ENCODE measurements around the gene AP4M1.
"Not testable (repeated sequence)": the region's sequence is repeated elsewhere in the genome, so short reads cannot be mapped to it uniquely, and the experiment has no call there.

AP4M1 gene

GRCh38 chr7:100130220-100130607, 28.8 kb downstream of the AP4M1 start:
- H3K4me3 ChIP-seq (ENCODE audit: low read depth in 1 of 2, low read length in 2 of 2); H3K36me3 ChIP-seq (ENCODE audit: control insufficient read depth in 1 of 2, insufficient read depth in 2 of 2, low read length in 2 of 2); H3K27me3 ChIP-seq (ENCODE audit: control insufficient read depth in 1 of 2, insufficient read depth in 2 of 2, low read length in 2 of 2); H3K9me3 ChIP-seq (ENCODE audit: control insufficient read depth in 1 of 2, low read length in 2 of 2): not testable (repeated sequence)
- peaks cover 13 to 34% of the 10 kb centered on the region in 2 donors for H3K4me1 ChIP-seq (ENCODE audit: control insufficient read depth in 1 of 2, insufficient read depth in 2 of 2, low read length in 2 of 2)
- peak overlapping the region in 1 of 2 donors; percentile 49 for H3K9ac ChIP-seq (ENCODE audit: low read depth in 1 of 2, low read length in 2 of 2)
- H3K27ac ChIP-seq (ENCODE audit: low read depth, low read length), result peak overlapping the region; percentile 37

DNA sequence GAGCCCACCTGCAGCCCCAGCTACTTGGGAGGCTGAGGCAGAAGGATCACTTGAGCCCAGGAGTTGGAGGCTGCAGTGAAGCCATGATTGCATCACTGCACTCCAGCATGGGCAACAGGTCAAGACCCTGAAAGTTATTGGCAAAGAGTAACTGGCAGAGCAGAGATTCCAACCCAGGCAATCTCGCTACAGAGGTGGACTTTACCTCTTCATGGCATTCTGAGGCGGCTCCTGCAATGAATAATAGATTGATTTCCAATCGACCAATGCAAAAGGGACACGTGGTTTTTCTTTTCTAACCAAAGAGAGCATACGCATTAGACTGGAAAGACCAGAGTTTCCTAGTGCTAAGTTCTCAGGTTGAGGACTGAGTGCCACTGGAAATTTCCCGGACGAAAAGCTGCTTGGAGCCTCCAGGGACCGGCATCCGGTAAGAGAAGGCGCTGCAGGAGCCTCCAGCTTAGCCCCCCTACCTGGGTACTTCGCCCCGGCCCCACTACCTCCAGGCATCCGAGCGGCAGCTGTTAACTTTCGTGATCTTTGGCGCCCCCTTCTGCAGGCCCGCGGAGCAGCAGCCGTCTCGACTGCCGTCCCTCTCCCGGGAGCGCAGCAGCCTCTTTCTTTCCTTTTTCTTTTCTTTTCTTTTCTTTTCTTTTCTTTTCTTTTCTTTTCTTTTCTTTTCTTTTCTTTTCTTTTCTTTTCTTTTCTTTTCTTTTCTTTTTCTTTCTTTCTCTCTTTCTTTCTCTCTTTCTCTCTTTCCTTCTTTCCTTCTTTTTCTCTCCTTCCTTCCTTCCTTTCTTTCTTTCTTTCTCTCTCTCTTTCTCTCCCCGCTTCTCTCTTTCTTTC, 29.4 kb downstream of the AP4M1 start:
- H3K4me3 ChIP-seq (ENCODE audit: low read depth in 1 of 2, low read length in 2 of 2), result peak overlapping the region in 1 of 2 donors; percentile 61
- peak overlapping the region; percentile 43 for H3K27ac ChIP-seq (ENCODE audit: low read depth, low read length)
- no peaks in the 10 kb centered on the region for H3K36me3 ChIP-seq (ENCODE audit: control insufficient read depth in 1 of 2, insufficient read depth in 2 of 2, low read length in 2 of 2)
- H3K9me3 ChIP-seq (ENCODE audit: control insufficient read depth in 1 of 2, low read length in 2 of 2), result no peaks in the 10 kb centered on the region
- no peaks in the 10 kb centered on the region for H3K27me3 ChIP-seq (ENCODE audit: control insufficient read depth in 1 of 2, insufficient read depth in 2 of 2, low read length in 2 of 2)
- peaks cover 10 to 30% of the 10 kb centered on the region in 2 donors for H3K4me1 ChIP-seq (ENCODE audit: control insufficient read depth in 1 of 2, insufficient read depth in 2 of 2, low read length in 2 of 2)
- peak overlapping the region; percentile 49 to 64 for H3K9ac ChIP-seq (ENCODE audit: low read depth in 1 of 2, low read length in 2 of 2)

DNA sequence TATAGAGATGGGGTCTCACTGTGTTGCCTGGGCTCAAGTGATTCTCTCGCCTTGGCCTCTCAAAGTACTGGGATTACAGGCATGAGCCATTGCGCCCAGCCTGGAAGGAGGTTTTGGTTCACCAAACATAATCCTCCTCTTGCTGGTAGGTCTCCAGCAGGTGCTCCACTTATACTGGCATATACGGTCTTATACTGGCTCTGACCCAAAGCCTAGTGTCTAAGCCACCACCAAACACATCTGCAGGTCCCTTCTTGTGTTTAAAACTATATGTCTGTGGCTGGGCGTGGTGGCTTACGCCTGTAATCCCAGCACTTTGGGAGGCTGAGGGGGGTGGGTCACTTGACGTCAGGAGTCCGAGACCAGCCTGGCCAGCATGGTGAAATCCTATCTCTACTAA, 30.7 kb downstream of the AP4M1 start:
- Histone ChIP-seq H3K4me3 (ENCODE audit: low read depth in 1 of 2, low read length in 2 of 2) (peak overlapping the region in 1 of 2 donors; percentile 28), H3K9ac (ENCODE audit: low read depth in 1 of 2, low read length in 2 of 2) (peak overlapping the region in 1 of 2 donors; percentile 38), H3K4me1 (ENCODE audit: control insufficient read depth in 1 of 2, insufficient read depth in 2 of 2, low read length in 2 of 2) (peaks cover 10 to 30% of the 10 kb centered on the region in 2 donors), H3K9me3 (ENCODE audit: control insufficient read depth in 1 of 2, low read length in 2 of 2) (no peaks in the 10 kb centered on the region), H3K36me3 (ENCODE audit: control insufficient read depth in 1 of 2, insufficient read depth in 2 of 2, low read length in 2 of 2) (no peaks in the 10 kb centered on the region), H3K27me3 (ENCODE audit: control insufficient read depth in 1 of 2, insufficient read depth in 2 of 2, low read length in 2 of 2) (no peaks in the 10 kb centered on the region), H3K27ac (ENCODE audit: low read depth, low read length) (no peak overlapping the region)

GRCh38 chr7:100132697-100133151, 31.3 kb downstream of the AP4M1 start:
- no peaks in the 10 kb centered on the region for H3K36me3 ChIP-seq (ENCODE audit: control insufficient read depth in 1 of 2, insufficient read depth in 2 of 2, low read length in 2 of 2)
- no peak overlapping the region for H3K4me3 ChIP-seq (ENCODE audit: low read depth in 1 of 2, low read length in 2 of 2)
- H3K27me3 ChIP-seq (ENCODE audit: control insufficient read depth in 1 of 2, insufficient read depth in 2 of 2, low read length in 2 of 2), result no peaks in the 10 kb centered on the region
- H3K9ac ChIP-seq (ENCODE audit: low read depth in 1 of 2, low read length in 2 of 2), result no peak overlapping the region
- H3K9me3 ChIP-seq (ENCODE audit: control insufficient read depth in 1 of 2, low read length in 2 of 2), result no peaks in the 10 kb centered on the region
- H3K4me1 ChIP-seq (ENCODE audit: control insufficient read depth in 1 of 2, insufficient read depth in 2 of 2, low read length in 2 of 2), result peaks cover 11 to 30% of the 10 kb centered on the region in 2 donors
- no peak overlapping the region for H3K27ac ChIP-seq (ENCODE audit: low read depth, low read length)

- H3K9me3 ChIP-seq (ENCODE audit: control insufficient read depth in 1 of 2, low read length in 2 of 2), result no peaks in the 10 kb centered on the region
- H3K4me3 ChIP-seq (ENCODE audit: low read depth in 1 of 2, low read length in 2 of 2), result no peak overlapping the region
- peaks cover 14 to 16% of the 10 kb centered on the region in 2 donors for H3K4me1 ChIP-seq (ENCODE audit: control insufficient read depth in 1 of 2, insufficient read depth in 2 of 2, low read length in 2 of 2)
- no peaks in the 10 kb centered on the region for H3K27me3 ChIP-seq (ENCODE audit: control insufficient read depth in 1 of 2, insufficient read depth in 2 of 2, low read length in 2 of 2)
- no peak overlapping the region for H3K27ac ChIP-seq (ENCODE audit: low read depth, low read length)
- H3K36me3 ChIP-seq (ENCODE audit: control insufficient read depth in 1 of 2, insufficient read depth in 2 of 2, low read length in 2 of 2), result no peaks in the 10 kb centered on the region
- no peak overlapping the region for H3K9ac ChIP-seq (ENCODE audit: low read depth in 1 of 2, low read length in 2 of 2)
Observed at GRCh38 chr7:100137851-100138760, 36.7 kb downstream of the AP4M1 start.

GRCh38 chr7:100141555-100141949, 40.1 kb downstream of the AP4M1 start:
- Histone ChIP-seq H3K9ac (ENCODE audit: low read depth in 1 of 2, low read length in 2 of 2) (no peak overlapping the region), H3K4me1 (ENCODE audit: control insufficient read depth in 1 of 2, insufficient read depth in 2 of 2, low read length in 2 of 2) (peaks cover 14 to 16% of the 10 kb centered on the region in 2 donors), H3K9me3 (ENCODE audit: control insufficient read depth in 1 of 2, low read length in 2 of 2) (no peaks in the 10 kb centered on the region), H3K36me3 (ENCODE audit: control insufficient read depth in 1 of 2, insufficient read depth in 2 of 2, low read length in 2 of 2) (no peaks in the 10 kb centered on the region), H3K27me3 (ENCODE audit: control insufficient read depth in 1 of 2, insufficient read depth in 2 of 2, low read length in 2 of 2) (no peaks in the 10 kb centered on the region), H3K4me3 (ENCODE audit: low read depth in 1 of 2, low read length in 2 of 2) (no peak overlapping the region), H3K27ac (ENCODE audit: low read depth, low read length) (peak overlapping the region; percentile 38)

DNA sequence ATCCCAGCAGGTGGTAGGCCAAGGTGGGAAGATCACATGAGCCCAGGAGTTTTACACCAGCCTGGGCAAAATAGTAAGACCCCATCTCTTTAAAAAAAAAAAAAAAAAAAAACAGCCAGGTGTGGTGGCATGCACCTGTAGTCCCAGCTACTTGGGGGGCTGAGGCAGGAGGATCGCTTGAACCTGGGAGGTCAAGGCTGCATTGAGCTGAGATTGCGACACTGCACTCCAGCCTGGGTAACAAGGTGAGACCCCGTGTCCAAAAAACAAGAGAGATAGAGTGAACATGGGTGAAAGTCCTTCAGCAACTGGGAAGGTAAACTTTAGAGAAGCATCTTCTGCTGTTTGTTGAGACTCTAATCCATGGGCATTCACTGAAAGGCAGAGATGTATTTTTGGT, 41.0 kb downstream of the AP4M1 start:
- no peak overlapping the region for H3K9ac ChIP-seq (ENCODE audit: low read depth in 1 of 2, low read length in 2 of 2)
- H3K36me3 ChIP-seq (ENCODE audit: control insufficient read depth in 1 of 2, insufficient read depth in 2 of 2, low read length in 2 of 2), result no peaks in the 10 kb centered on the region
- H3K9me3 ChIP-seq (ENCODE audit: control insufficient read depth in 1 of 2, low read length in 2 of 2), result no peaks in the 10 kb centered on the region
- H3K27me3 ChIP-seq (ENCODE audit: control insufficient read depth in 1 of 2, insufficient read depth in 2 of 2, low read length in 2 of 2), result no peaks in the 10 kb centered on the region
- no peak overlapping the region for H3K27ac ChIP-seq (ENCODE audit: low read depth, low read length)
- peaks cover 14 to 16% of the 10 kb centered on the region in 2 donors for H3K4me1 ChIP-seq (ENCODE audit: control insufficient read depth in 1 of 2, insufficient read depth in 2 of 2, low read length in 2 of 2)
- no peak overlapping the region for H3K4me3 ChIP-seq (ENCODE audit: low read depth in 1 of 2, low read length in 2 of 2)

- not testable (repeated sequence) for H3K36me3 ChIP-seq (ENCODE audit: control insufficient read depth in 1 of 2, insufficient read depth in 2 of 2, low read length in 2 of 2); H3K9ac ChIP-seq (ENCODE audit: low read depth in 1 of 2, low read length in 2 of 2); H3K4me3 ChIP-seq (ENCODE audit: low read depth in 1 of 2, low read length in 2 of 2); H3K27ac ChIP-seq (ENCODE audit: low read depth, low read length); H3K27me3 ChIP-seq (ENCODE audit: control insufficient read depth in 1 of 2, insufficient read depth in 2 of 2, low read length in 2 of 2); H3K9me3 ChIP-seq (ENCODE audit: control insufficient read depth in 1 of 2, low read length in 2 of 2)
- peaks cover 11 to 19% of the 10 kb centered on the region in 2 donors for H3K4me1 ChIP-seq (ENCODE audit: control insufficient read depth in 1 of 2, insufficient read depth in 2 of 2, low read length in 2 of 2)
Observed at GRCh38 chr7:100146350-100146749, 44.9 kb downstream of the AP4M1 start.

GRCh38 chr7:100147278-100147677, 45.8 kb downstream of the AP4M1 start:
- H3K9ac ChIP-seq (ENCODE audit: low read depth in 1 of 2, low read length in 2 of 2), result no peak overlapping the region

DNA sequence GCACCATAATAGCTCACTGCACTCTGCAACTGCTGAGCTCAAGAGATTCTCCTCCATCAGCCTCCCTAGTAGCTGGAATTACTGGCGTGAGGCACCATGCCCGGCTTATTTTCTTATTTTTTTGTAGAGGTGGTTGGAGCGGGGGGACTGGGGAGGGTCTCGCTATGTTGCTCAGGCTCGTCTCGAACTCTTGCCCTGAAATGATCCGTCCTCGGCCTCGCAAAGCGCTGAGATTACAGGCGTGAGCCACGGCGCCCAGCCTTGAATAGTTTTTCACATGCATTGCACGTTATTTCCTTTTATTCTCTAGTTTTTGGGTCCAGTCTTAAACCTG, 46.7 kb downstream of the AP4M1 start:
- Histone ChIP-seq H3K9me3 (ENCODE audit: control insufficient read depth in 1 of 2, low read length in 2 of 2) (no peaks in the 10 kb centered on the region), H3K36me3 (ENCODE audit: control insufficient read depth in 1 of 2, insufficient read depth in 2 of 2, low read length in 2 of 2) (no peaks in the 10 kb centered on the region), H3K27me3 (ENCODE audit: control insufficient read depth in 1 of 2, insufficient read depth in 2 of 2, low read length in 2 of 2) (no peaks in the 10 kb centered on the region), H3K27ac (ENCODE audit: low read depth, low read length) (peak overlapping the region; percentile 55), H3K9ac (ENCODE audit: low read depth in 1 of 2, low read length in 2 of 2) (peak overlapping the region; percentile 82 to 95), H3K4me3 (ENCODE audit: low read depth in 1 of 2, low read length in 2 of 2) (peak overlapping the region; percentile 78 to 96), H3K4me1 (ENCODE audit: control insufficient read depth in 1 of 2, insufficient read depth in 2 of 2, low read length in 2 of 2) (peaks cover 9 to 16% of the 10 kb centered on the region in 2 donors)

More at GRCh38 chr7:100147278-100147677, 45.8 kb downstream of the AP4M1 start:
- H3K27me3 ChIP-seq (ENCODE audit: control insufficient read depth in 1 of 2, insufficient read depth in 2 of 2, low read length in 2 of 2), result no peaks in the 10 kb centered on the region
- peaks cover 7 to 13% of the 10 kb centered on the region in 2 donors for H3K4me1 ChIP-seq (ENCODE audit: control insufficient read depth in 1 of 2, insufficient read depth in 2 of 2, low read length in 2 of 2)
- H3K9me3 ChIP-seq (ENCODE audit: control insufficient read depth in 1 of 2, low read length in 2 of 2), result no peaks in the 10 kb centered on the region
- no peak overlapping the region for H3K4me3 ChIP-seq (ENCODE audit: low read depth in 1 of 2, low read length in 2 of 2)
- H3K36me3 ChIP-seq (ENCODE audit: control insufficient read depth in 1 of 2, insufficient read depth in 2 of 2, low read length in 2 of 2), result no peaks in the 10 kb centered on the region
- no peak overlapping the region for H3K27ac ChIP-seq (ENCODE audit: low read depth, low read length)

All from duodenal mucosa (tissue), 2 donors.